Tibial nerve (tissue), 3 donors: ENCODE measurements around the gene DUSP23.

Source experiments
- CTCF ChIP-seq, 5 experiments: fragments of 200-600 bp in 3 of 5; fragments of 450-650 bp in 2 of 5; sonication (generic) in 3 of 5; IDR thresholded peaks; one replicate each; pipeline ENCODE4 v1.5.1; 2016 to 2019; ENCODE audit warnings: antibody characterized with exemption in 5 of 5, mild to moderate bottlenecking in 3 of 5, moderate library complexity in 2 of 5
- POLR2A ChIP-seq, 2 donors: fragments of 450-650 bp; IDR thresholded peaks; one replicate each; pipeline ENCODE4 v1.6.1; 2017; ENCODE audit warnings: antibody characterized with exemption in 2 of 2, mild to moderate bottlenecking in 2 of 2, moderate library complexity in 2 of 2

- no peak for TF ChIP-seq CTCF (IDR thresholded peaks at IDR 0.05)
- no peak for TF ChIP-seq POLR2A (IDR thresholded peaks at IDR 0.05)
These were observed 42.6 kb downstream of the DUSP23 start for GRCh38 chr1:159823406-159823805.
